Pancreas (tissue), 10 donors: ENCODE results near the gene ARL2BP. TPM values are rescaled to one million over a fixed set of nuclear protein-coding genes. Genes with fewer than 3 reads are reported as not detected.

Experiments used
- ATAC-seq, 4 donors: fragments of 200-7000 bp; cut with Tn5 transposase; one replicate each; pipeline versions ENCODE4 v1.8.0 to v1.9.1; 2020; ENCODE audit warnings: mild to moderate bottlenecking in 4 of 4, moderate library complexity in 4 of 4
- DNase-seq, 6 donors: peaks; one replicate each; pipeline ENCODE4 v3.0.0-alpha.2; 2020
- FAIRE-seq: peaks from 2 replicates; lab custom pipeline; 2012; peaks lifted over from hg19 to GRCh38; lab: Jason Lieb, UNC
- H3K27ac ChIP-seq, 4 donors: fragments of 200-600 bp; sonication (generic); 1 replicate in 3 of 4; 2 replicates in 1 of 4; pipeline versions ENCODE4 v1.5.0 to v1.8.0; 2020
- H3K27me3 ChIP-seq, 4 donors: fragments of 200-600 bp; one replicate each; pipeline ENCODE4 v1.8.0; 2021
- H3K36me3 ChIP-seq, 3 donors: fragments of 200-600 bp; sonication (generic) in 1 of 3; one replicate each; pipeline versions ENCODE4 v1.5.0 to v1.8.0; 2020 to 2021
- H3K4me1 ChIP-seq, 3 donors: fragments of 200-600 bp; one replicate each; pipeline ENCODE4 v1.8.0; 2021
- H3K4me3 ChIP-seq, 4 donors: fragments of 200-600 bp; sonication (generic) in 2 of 4; one replicate each; pipeline versions ENCODE4 v1.5.0 to v1.8.0; 2020 to 2021
- H3K9me3 ChIP-seq, 4 donors: fragments of 200-600 bp; one replicate each; pipeline ENCODE4 v1.8.0; 2021
- CTCF ChIP-seq, 4 donors: fragments of 200-600 bp; sonication (generic) in 3 of 4; IDR thresholded peaks; one replicate each; pipeline versions ENCODE4 v1.5.0 to v1.8.0; 2021; ENCODE audit warnings: antibody characterized with exemption in 4 of 4
- WGBS, 2 donors: extraction: QIAGEN DNeasy Blood & Tissue Kit; methylation state at CpG; one replicate each; pipeline ENCODE4 v1.1.7; 2013; 5-methylcytosine and 5-hydroxymethylcytosine counted together
- intact Hi-C, 3 donors: fragments of 100-400 bp; cut with DNase I; formaldehyde crosslinking; loops; one replicate each; pipeline versions ENCODE4 v1.11.1 to v1.14.2; 2022
- polyA plus RNA-seq, 2 donors: library from polyadenylated mRNA; stranded (reverse); fragments of 200-250 nt; gene quantifications; one replicate each; pipeline ENCODE4 v1.2.3, GENCODE V29; 2013
- total RNA-seq, 6 donors: library from RNA; stranded (reverse); fragmentation: NEBNext Ultra II Directional in 4 of 6; extraction: Animal tissue kit (Norgen Biotek cat#: 25700) in 4 of 6; gene quantifications; one replicate each; pipeline versions ENCODE4 v1.2.1 to v1.2.4, GENCODE V29; 2021 to 2023
- donor health status: healthy with polysubstance abuse.
- donor health status: DM: no; HTN: no; CAD: no; lungs with moderate emphysema.
- donor health status: DM: no; HTN: no; CAD: no.
- donor health status: control.
- donor health status: control.
- donor health status: Bipolar disorder and iron deficiency.
- donor health status: DM: yes; HTN: yes; CAD: no.
- donor health status: DM: no; HTN: no; CAD: no.
- donor health status: DM: no; HTN: no; CAD: no.
- donor health status: DM: yes; HTN: yes; CAD: no.

Gene ARL2BP
- total and polyA plus RNA-seq, 8 donors = 10.8 to 22.5 (median 14.7) TPM

- H3K4me3 ChIP-seq = no peak overlapping the region
- no peaks in the 10 kb centered on the region for H3K9me3 ChIP-seq
- no peak for TF ChIP-seq CTCF (IDR thresholded peaks at IDR 0.05)
- intact Hi-C loops = no loop called here
- H3K36me3 ChIP-seq = no peaks in the 10 kb centered on the region
- ATAC-seq (no peak), FAIRE-seq (no peak), DNase-seq (peak in 1 of 6 donors; percentile 12)
- peaks cover 7 to 32% (median 21%) of the 10 kb centered on the region in 3 donors for H3K4me1 ChIP-seq
- no peak overlapping the region for H3K27ac ChIP-seq
- 64 to 70% methylated on average over 4 of the region's 4 CpGs for WGBS, 2 donors
- H3K27me3 ChIP-seq = no peaks in the 10 kb centered on the region
These were observed 33.4 kb downstream of the ARL2BP start for GRCh38 chr16:57278494-57278893.

- peak overlapping the region in 2 of 4 donors; percentile 22 to 47 for H3K27ac ChIP-seq
- peak in 2 of 4 donors; percentile 17 to 22 for ATAC-seq
- no peaks in the 10 kb centered on the region for H3K36me3 ChIP-seq
- H3K4me1 ChIP-seq = peaks cover 7 to 28% (median 21%) of the 10 kb centered on the region in 3 donors
- no peak for FAIRE-seq
- WGBS, 2 donors = 31 to 33% methylated on average over 7 of the region's 7 CpGs
- intact Hi-C loops = no loop called here
- no peak for TF ChIP-seq CTCF (IDR thresholded peaks at IDR 0.05)
- H3K9me3 ChIP-seq = no peaks in the 10 kb centered on the region
- no peaks in the 10 kb centered on the region for H3K27me3 ChIP-seq
- DNase-seq = peak in 1 of 6 donors; percentile 34
- no peak overlapping the region for H3K4me3 ChIP-seq
These were observed 35.0 kb downstream of the ARL2BP start for GRCh38 chr16:57279780-57280638.

DNA sequence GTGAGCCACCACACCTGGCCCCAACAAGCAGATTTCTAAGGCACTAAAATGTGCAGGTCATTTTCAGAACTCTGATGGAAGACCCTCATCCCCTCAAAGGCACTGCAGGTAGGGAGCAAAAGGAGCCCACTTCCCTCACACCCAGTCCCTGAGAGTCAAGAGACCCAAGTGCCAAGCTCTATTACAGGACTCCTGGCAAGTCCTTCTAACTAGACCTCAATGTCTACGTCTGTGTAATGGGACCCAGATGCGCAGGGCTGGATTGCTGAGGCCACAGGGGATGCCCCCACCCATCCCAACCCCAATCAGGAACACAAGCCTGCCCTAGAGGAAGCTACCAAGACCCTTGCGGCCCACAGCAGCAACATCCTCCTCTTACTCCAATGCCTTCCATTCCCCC, 36.7 kb downstream of the ARL2BP start:
- intact Hi-C loops = no loop called here
- ATAC-seq (no peak), FAIRE-seq (no peak), DNase-seq (no peak)
- no peak for TF ChIP-seq CTCF (IDR thresholded peaks at IDR 0.05)
- Histone ChIP-seq H3K4me1 (peaks cover 7 to 27% (median 21%) of the 10 kb centered on the region in 3 donors), H3K4me3 (no peak overlapping the region), H3K27me3 (no peaks in the 10 kb centered on the region), H3K36me3 (no peaks in the 10 kb centered on the region), H3K27ac (no peak overlapping the region), H3K9me3 (no peaks in the 10 kb centered on the region)
- 91 to 98% methylated on average over 3 of the region's 3 CpGs for WGBS, 2 donors

DNA sequence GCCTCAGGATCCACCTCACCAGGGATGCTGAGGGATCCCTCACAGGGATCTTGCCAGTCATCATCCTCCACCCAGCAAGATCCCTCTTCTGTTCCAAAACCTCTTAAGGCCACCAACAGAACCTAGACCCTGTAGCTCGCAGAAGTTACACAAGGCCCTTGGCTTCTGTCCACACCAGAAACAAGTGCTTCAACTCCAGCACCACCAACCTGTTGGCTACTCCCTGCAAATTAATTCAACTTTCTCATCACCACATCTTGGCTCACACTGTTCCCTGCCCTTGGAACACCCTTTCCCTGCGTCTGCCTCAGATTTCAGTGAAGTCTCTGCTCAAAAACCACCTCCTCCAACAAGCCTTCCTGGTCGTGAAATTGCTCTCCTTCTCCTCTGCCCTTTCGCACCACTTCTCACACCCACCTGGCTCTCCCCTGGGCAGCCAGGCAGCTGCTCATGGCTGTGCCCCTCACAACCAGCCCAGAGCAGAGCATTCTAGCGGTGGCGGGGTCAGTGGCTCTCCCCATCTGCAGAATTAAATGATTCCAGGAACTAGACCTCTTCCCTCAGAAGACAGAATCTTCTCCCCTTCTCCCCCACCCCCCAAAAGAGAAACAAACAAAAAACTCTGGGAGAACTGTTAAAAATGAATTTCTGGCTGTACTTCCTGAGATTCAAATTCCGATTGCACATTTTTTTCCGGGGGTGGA, 37.6 kb downstream of the ARL2BP start:
- WGBS, 2 donors = 30 to 36% methylated on average over 8 of the region's 8 CpGs
- ATAC-seq = peak in 1 of 4 donors; percentile 3
- no peak for FAIRE-seq
- DNase-seq = no peak
- peak overlapping the region in 2 of 4 donors; percentile 64 to 82 for H3K4me3 ChIP-seq
- H3K27ac ChIP-seq = peak overlapping the region in 3 of 4 donors; percentile 54 to 75 (median 69)
- TF ChIP-seq CTCF (IDR thresholded peaks at IDR 0.05) = no peak
- intact Hi-C loops = no loop called here
- H3K4me1 ChIP-seq = peaks cover 7 to 21% (median 20%) of the 10 kb centered on the region in 3 donors
- no peaks in the 10 kb centered on the region for H3K9me3 ChIP-seq
- no peaks in the 10 kb centered on the region for H3K36me3 ChIP-seq
- H3K27me3 ChIP-seq = no peaks in the 10 kb centered on the region
